Measurements from ENCODE around the gene TLR4.

Gene TLR4

DNA sequence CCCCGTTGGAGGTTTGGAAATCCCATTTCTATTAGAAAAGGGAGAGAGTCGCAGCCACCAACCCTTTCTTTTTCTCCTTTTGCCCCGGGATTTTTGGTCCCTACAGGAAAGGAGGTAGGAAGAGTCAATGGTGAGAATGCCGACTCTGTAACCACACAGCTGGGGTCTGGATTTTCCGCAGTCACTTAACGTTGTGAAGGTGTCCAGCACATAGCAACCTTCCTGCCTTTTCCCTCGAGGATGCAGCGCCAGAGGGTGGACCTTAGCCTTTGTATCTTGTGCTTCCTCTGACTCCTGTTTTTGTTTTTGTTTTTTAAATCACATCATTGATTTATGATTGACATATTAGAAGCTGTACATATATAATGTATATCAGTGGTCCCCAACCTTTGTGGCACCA, 41.4 kb downstream of the TLR4 start:
- no peak for DNase-seq

DNA sequence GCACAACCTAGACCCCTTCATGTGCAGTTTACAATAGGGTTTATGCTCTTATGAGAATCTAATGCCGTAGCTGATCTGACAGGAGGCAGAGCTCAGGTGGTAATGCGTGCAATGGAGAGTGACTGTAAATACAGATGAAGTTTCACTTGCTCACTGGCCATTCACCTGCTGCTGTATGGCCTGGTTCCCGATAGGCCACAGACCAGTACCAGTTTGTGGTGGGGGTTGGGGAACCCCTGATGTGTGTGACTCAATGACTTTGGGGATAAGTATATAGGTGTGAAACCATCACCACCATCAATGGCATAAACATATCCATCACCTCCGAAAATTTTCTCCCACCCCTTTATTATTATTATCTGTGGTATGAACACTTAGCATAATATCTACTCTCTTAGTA, 42.1 kb downstream of the TLR4 start:
- DNase-seq: no peak

DNA sequence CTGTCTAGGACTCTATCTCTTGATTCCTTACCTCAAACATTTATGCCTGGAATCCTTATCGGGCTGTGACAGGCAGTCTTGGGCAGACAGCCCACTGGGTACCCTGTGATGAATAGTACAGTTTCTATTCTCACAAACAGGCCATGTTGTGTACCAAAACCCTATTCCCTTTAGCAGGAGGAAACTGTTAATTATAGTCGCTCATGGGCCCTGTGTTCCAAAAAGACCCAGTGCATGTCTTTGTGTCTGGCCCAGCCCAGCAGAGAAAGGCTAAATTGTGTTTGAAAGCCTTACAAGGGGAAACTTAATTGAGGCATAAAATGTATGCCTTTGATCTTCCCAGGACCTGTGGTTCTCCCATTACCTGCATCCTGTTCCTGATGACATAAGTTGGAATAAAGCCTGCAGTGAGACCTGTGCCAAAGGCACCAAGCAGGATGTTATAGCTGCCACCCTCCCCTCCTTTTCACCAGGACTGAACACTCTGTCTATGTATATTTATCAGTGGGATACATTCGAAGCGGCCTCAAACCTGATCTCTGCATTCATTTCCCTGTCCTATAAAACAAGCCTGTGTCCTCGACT, 43.3 kb downstream of the TLR4 start:
- no peak for DNase-seq

DNA sequence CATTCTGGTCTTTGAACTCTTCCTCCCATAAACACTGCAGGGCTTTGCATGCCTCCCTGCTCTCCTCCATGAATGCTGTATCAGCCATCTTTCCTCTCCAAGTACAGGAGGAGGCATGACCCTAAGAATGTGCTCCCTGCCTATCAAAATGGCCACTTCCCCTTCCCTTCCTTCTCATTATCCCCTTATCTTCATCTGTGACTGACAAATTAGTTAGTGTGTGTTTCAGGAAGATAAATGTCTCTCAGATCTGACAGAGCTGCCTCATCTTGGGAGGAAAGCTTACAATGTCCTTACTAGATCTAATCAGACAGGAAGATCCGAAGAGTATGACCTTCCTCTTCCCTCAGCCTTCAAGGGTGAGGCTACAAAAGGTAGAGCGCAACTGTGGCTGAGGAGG, 46.2 kb downstream of the TLR4 start:
- DNase-seq: no peak

DNA sequence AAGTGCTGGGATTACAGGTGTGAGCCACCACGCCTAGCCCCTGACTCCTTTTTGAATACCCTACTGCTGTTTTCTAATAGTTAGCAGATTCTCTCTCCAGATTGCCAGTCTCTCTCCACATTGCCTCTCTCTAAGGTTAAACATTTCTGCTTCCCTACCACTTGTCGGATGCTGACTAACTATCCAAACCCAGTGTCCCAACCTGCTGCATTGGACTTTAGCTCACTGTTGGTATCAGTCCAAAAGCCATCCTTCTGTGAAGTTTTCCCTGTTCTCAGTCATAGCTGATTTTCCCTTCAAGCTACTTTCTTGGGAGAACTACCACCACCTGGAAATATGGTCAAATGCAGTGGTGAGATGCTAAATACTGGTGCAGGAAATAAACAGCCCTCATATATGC, 48.7 kb downstream of the TLR4 start:
- no peak for DNase-seq

DNA sequence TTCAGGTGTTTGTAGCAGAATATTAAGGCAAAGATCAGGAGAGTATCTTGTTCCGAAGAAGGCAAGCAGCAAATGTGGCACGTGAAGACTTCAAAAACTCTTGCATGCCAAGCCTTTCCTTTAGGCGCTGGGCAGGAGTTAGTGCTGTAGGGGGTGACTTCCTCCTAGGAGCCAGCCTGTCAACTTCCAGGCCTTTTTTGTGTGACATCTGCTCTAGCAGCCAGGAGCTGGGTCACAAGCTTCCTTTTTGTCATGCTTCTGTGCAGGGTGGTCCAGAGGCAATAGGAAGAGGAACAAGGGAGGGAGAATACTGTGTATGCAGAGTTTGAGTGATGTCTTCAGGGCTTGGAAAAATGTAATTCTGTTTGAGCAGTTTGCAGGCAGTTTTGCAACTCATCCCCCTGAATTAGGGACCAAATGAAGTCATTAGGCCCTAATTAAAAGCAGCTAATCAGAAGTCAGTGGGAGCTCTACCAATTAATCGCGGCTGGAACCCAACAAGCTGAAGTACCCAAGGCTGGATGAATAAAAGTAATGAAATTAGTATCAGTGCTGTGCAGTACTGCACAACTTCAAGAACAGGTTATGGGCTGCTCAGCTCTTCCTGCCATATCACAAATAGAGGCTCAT, 53.5 kb downstream of the TLR4 start:
- no peak for DNase-seq

DNA sequence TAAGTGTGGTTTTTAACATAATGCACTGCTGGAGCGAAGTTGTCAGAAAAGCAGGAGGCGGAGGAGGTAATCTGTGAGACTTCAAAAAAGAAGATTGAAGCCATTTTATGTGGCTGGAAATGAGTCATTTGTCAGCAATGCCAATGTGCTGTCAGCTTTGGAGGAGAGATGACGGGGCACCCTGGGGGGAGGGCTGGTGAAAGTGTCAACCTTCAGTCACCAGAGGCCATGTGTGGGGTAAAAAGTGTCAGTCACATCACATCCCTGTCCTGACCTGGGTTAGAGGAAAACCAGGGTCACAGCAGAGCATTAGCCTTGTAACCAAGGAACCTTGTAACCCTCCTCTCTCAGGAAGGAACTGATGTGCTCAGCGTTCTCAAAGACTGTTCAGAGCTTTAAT, 59.1 kb downstream of the TLR4 start:
- no peak for DNase-seq

DNA sequence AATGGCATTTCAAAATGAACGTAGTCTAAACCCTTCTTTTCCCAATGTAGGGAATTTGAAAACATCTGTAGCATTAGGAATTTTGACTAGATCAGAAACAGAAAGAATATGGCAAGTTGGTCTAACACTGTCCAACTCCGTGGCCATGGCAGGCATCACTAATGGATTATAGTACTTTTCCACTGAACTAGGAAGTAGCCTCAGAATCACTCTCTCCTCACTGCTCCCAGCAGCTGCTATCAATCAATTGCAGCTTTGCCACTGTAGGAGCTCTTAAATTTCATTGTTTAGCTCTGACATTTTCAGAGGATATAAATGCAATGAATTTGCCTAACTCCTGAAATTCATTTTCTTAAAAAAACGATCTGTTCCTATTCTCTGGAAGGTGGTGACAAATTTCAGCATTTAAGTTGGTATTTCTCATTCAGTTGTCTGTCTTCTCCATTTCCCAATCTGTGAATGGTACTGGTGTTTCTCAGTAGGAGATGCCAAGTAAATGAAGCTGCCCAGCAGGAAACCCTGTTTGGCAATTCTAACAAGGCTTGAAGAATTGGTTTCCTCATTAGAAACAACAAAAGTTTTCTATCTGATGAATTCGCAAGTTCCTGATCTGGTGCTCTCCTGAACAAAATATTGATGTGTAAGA, 64.7 kb downstream of the TLR4 start:
- DNase-seq: no peak

DNA sequence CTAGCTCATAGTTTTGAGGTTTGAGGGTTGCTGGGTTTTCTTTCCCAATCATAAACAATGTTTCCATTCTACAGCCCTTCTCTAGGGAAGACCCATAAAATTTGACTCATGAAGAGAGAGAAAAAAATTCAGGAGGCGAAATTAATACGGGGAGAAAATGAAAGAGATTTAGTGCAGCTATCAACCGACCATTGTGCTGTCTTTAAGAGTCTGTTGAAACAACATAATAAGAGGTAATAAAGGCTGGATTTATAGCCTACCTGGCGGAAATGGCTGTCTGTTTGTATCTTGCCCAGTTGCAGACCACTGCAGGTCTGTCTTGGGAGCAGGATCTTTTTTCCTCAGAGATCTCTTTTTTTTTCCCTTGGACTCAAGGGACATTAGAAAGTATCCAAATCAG, 66.9 kb downstream of the TLR4 start:
- no peak for DNase-seq

DNA sequence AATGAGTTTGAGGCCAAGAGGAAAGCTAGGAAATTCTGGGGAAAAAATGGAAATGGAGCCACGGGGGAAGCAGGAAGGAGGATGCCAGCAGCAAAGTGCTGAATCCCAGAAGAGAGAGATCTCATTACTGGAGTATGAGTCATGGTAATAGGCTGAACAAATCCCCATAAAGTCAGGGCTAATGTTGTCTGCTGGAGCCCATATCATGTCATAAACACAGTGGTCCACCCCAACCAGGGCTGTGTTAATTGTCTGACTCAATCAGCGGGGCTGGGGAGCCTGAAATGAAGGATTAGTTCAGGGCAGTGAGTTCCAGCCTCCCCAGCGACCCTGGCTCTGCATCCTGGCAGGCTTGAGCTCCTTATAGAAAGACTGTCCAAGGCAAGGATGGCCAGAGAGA, 68.8 kb downstream of the TLR4 start:
- DNase-seq: no peak

Measured in CD4-positive, alpha-beta T cell treated with Interleukin-6 for 4 hours (primary cell).